Renal pelvis (tissue), 12 donors: ENCODE measurements around the gene STAB2. TPM values are rescaled to one million over a fixed set of nuclear protein-coding genes. Genes with fewer than 3 reads are reported as not detected.

Source experiments
- DNase-seq: peaks from one replicate; pipeline ENCODE4 v3.0.0-alpha.2; 2013
- long read RNA-seq, 16 experiments: transcript quantifications; one replicate each; lab custom pipeline, GENCODE V29; 2026
- polyA plus RNA-seq, 3 donors: library from polyadenylated mRNA; unstranded; fragments of 120-200 nt; gene quantifications; one replicate each; pipeline ENCODE4 v1.2.1, GENCODE V29; 2013; ENCODE audit not compliant: insufficient read length in 3 of 3

The STAB2 gene
- 1 to 10 TPM in 2 of 3 donors, under 1 TPM in 1; 0.84 to 3.8 (median 1.9) TPM for polyA plus RNA-seq
- long read RNA-seq, donor 1 = 0 reads
- long read RNA-seq, donor 2 = 0 reads
- long read RNA-seq, donor 3 = 0 reads
- long read RNA-seq, donor 4 = 0 reads
- long read RNA-seq, donor 5 = 0 reads
- long read RNA-seq, donor 6 = 0 reads
- long read RNA-seq, donor 7 = 0 reads
- long read RNA-seq, donor 8 = 0 reads
- long read RNA-seq, donor 9 = 0 reads
- long read RNA-seq, donor 10 = 0 reads
- long read RNA-seq, donor 11 = 0 reads
- long read RNA-seq, donor 12 = 0 reads
- long read RNA-seq, donor 13 = 0 reads
- long read RNA-seq, donor 14 = 0 reads
- long read RNA-seq, donor 15 = 0 reads
- long read RNA-seq, donor 16 = 0 reads

- DNase-seq = no peak
These were observed at the start of gene STAB2 for GRCh38 chr12:103586791-103587370. Gene STAB2 (plus strand): TSS chr12:103587273. CDS start chr12:103587477, 204 bp downstream.

GRCh38 chr12:103538397-103538796 is 48.7 kb upstream of the STAB2 start:
- no peak for DNase-seq

GRCh38 chr12:103540319-103540718 is 46.8 kb upstream of the STAB2 start:
- DNase-seq = no peak

- no peak for DNase-seq
These were observed 45.0 kb upstream of the STAB2 start for GRCh38 chr12:103542078-103542477.

GRCh38 chr12:103546959-103547358 is 40.1 kb upstream of the STAB2 start:
- no peak for DNase-seq

- DNase-seq = no peak
These were observed 39.7 kb upstream of the STAB2 start for GRCh38 chr12:103547376-103547775.

- DNase-seq = no peak
These were observed 39.1 kb upstream of the STAB2 start for GRCh38 chr12:103547929-103548328.

- DNase-seq = peak; percentile 52
These were observed 38.2 kb upstream of the STAB2 start for GRCh38 chr12:103548622-103549601.

GRCh38 chr12:103556890-103557627 is 30.0 kb upstream of the STAB2 start:
- no peak for DNase-seq

- no peak for DNase-seq
These were observed 29.5 kb upstream of the STAB2 start for GRCh38 chr12:103557628-103558010.

- no peak for DNase-seq
These were observed 28.2 kb upstream of the STAB2 start for GRCh38 chr12:103558879-103559278.

- no peak for DNase-seq
These were observed 26.4 kb upstream of the STAB2 start for GRCh38 chr12:103560604-103561101.

GRCh38 chr12:103561174-103561573 is 25.9 kb upstream of the STAB2 start:
- DNase-seq = no peak

- no peak for DNase-seq
These were observed 20.7 kb upstream of the STAB2 start for GRCh38 chr12:103566398-103566797.

- DNase-seq = no peak
These were observed 17.8 kb upstream of the STAB2 start for GRCh38 chr12:103569278-103569677.

- DNase-seq = no peak
These were observed 15.8 kb upstream of the STAB2 start for GRCh38 chr12:103571286-103571685.

GRCh38 chr12:103572312-103573045 is 14.6 kb upstream of the STAB2 start:
- DNase-seq = no peak

GRCh38 chr12:103573185-103573584 is 13.9 kb upstream of the STAB2 start:
- no peak for DNase-seq

GRCh38 chr12:103578926-103579325 is 8.1 kb upstream of the STAB2 start:
- no peak for DNase-seq

- DNase-seq = no peak
These were observed 7.0 kb upstream of the STAB2 start for GRCh38 chr12:103580026-103580425.

- DNase-seq = no peak
These were observed 4.1 kb upstream of the STAB2 start for GRCh38 chr12:103583008-103583407.
